Measurements from ENCODE around the gene UTP11. TPM values are rescaled to one million over a fixed set of nuclear protein-coding genes. Genes with fewer than 3 reads are reported as not detected.

UTP11 gene
- polyA plus RNA-seq, 1 experiment = 18.3 TPM

DNA sequence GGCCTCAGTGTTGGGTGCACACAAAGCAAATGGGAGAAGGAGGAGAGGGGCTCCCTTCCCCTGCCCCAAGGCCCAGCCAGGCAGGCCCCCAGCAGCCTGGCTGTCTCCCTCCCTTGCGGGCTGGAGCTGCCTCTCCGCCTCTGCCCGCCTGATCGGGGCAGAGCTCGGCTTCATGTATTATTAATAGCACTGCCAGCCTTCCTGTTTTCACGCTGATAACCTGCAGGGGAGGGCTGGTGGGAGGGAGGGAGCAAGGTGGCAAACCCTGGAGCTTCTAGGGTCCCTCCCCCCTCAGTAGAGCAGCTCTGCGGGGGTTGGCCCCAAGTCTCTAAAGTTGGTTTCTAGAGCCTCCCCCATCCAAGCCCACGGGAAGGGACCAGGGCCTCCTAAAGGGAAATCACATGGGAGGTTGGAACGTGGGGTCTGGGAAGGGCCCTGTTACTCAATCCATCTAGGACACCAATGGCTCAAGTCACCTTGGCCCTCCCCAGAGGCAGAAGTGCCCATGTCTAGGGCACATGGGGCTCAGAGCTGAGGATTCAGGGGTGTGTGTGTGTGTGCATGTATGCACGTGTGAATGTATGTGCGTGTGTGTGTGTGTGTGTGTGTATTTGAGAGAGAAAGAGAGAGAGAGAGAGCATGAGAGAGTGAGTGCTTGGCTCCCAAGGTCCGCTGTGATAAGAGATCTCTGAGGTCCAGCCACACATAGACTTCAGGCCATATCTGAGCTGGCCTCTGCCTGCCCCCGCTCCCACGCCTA lies 55.9 kb downstream of the UTP11 start:
- H3K4me3 ChIP-seq (ENCODE audit: low read depth, low read length) = no peak overlapping the region
- H3K36me3 ChIP-seq (ENCODE audit: control insufficient read depth, insufficient read depth, low read length) = no peaks in the 10 kb centered on the region
- CTCF ChIA-PET = interaction anchor here (1.6 kb wide), 1 partner anchor 15 kb away, joined by 7 read pairs; no protein-coding TSS in a partner anchor
- TF ChIP-seq, protein P1, sequence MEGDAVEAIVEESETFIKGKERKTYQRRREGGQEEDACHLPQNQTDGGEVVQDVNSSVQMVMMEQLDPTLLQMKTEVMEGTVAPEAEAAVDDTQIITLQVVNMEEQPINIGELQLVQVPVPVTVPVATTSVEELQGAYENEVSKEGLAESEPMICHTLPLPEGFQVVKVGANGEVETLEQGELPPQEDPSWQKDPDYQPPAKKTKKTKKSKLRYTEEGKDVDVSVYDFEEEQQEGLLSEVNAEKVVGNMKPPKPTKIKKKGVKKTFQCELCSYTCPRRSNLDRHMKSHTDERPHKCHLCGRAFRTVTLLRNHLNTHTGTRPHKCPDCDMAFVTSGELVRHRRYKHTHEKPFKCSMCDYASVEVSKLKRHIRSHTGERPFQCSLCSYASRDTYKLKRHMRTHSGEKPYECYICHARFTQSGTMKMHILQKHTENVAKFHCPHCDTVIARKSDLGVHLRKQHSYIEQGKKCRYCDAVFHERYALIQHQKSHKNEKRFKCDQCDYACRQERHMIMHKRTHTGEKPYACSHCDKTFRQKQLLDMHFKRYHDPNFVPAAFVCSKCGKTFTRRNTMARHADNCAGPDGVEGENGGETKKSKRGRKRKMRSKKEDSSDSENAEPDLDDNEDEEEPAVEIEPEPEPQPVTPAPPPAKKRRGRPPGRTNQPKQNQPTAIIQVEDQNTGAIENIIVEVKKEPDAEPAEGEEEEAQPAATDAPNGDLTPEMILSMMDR (IDR thresholded peaks at IDR 0.05; ENCODE audit: insufficient read depth, low read depth, low read length) = no peak
- POLR2A ChIA-PET = no interaction called here
- no peak for DNase-seq (ENCODE audit: low read depth)
- peaks cover 13% of the 10 kb centered on the region for H3K27me3 ChIP-seq (ENCODE audit: control insufficient read depth, insufficient read depth, low read length)

DNA sequence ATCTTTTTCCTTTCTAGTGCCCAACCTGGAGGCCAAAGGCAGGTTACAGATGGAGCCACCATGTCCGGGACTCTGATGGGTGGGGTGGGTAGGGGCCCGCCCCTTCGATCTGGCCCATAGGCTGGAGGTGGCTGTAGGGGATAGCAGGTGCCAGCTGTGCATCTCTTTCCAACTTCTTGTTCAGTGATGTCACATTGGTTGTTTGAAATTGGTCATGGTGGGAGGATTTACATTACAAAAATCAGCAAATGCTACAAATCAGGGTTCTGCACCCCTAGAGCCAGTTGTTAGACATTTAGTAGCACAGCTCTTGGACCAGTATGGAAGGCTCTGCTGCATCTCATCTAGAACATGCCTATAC lies 56.4 kb downstream of the UTP11 start:
- no peak for DNase-seq (ENCODE audit: low read depth)
- peaks cover 13% of the 10 kb centered on the region for H3K27me3 ChIP-seq (ENCODE audit: control insufficient read depth, insufficient read depth, low read length)
- H3K4me3 ChIP-seq (ENCODE audit: low read depth, low read length) = no peak overlapping the region
- H3K36me3 ChIP-seq (ENCODE audit: control insufficient read depth, insufficient read depth, low read length) = no peaks in the 10 kb centered on the region
- TF ChIP-seq, protein P1 (IDR thresholded peaks at IDR 0.05; ENCODE audit: insufficient read depth, low read depth, low read length) = no peak
- CTCF ChIA-PET = interaction anchor here (1.1 kb wide), 1 partner anchor 13 kb away, joined by 3 read pairs; no protein-coding TSS in a partner anchor
- POLR2A ChIA-PET = no interaction called here

DNA sequence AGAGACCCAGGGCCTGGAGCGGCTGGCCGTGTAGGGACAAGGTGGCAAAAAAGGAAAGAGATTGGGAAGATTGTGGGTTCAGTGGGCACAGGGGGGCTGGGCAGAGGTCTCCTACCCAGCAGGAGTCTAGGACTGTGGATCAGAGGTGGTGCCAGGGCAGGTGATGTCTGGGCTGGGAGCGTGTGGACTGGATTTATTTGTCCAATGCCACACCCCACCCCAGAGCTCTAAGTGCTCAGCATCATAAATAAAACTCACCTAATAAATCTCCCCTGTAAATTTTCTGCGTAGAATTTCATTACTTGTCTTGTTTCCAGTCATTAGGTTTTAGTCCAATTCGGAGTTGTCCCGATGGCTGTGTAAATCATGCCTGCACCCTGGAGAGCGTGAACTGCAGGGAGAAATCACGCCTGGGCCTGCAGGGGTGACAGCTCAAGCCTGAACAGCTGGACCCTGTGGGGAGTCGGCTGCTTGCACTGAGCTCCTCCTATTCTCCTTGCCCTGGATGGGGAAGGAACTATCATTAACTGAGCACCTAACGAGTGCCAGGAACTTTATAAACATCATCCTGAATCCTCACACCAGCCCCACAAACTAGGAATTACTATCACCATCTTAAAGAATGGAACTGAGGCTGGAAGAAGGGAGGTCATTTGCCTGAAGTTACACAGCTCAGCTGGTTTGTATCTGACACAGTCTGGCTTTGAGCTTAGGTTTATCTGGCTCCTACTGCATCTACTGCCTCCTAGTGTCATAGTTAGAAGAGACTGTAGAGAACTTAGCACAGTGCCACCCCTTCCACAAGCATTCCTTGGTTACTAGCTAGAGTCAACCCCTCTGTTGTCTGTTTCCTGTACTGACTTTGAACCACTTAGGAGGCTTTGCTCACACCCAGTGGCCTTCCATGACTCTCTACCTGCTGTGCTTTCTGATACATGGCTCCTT lies 59.0 kb downstream of the UTP11 start:
- Histone ChIP-seq H3K27me3 (ENCODE audit: control insufficient read depth, insufficient read depth, low read length) (peaks cover 10% of the 10 kb centered on the region), H3K4me3 (ENCODE audit: low read depth, low read length) (no peak overlapping the region), H3K36me3 (ENCODE audit: control insufficient read depth, insufficient read depth, low read length) (no peaks in the 10 kb centered on the region)
- ChIA-PET CTCF (interaction anchor here (0.5 to 1.9 kb wide), 7 partner anchors 9 to 179 kb away, joined by 3 to 8 read pairs (median 3); no protein-coding TSS in a partner anchor), POLR2A (no interaction called here)
- TF ChIP-seq, protein P1 (IDR thresholded peaks at IDR 0.05; ENCODE audit: insufficient read depth, low read depth, low read length) = peak; percentile 36; the same call in 1 of the 2 replicates
- DNase-seq (ENCODE audit: low read depth) = no peak

DNA sequence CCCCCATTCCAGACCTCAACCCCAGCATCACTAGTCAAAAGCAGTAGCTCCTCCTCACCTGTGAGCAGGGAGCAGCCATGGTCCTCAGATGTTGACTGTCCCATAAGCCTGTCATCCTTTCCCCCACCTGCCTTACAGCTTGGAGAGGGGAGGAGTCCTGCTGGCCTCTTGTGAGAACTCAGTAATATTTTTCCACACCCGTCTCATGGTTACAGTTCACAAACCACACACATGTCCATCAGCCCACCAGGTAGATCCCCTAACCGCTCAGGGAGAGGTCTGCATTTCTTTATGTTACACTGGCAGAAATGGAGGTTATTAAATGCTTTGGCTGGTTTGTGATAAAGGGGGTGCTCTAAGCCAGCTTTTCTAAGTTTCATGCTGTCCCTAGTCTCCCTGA lies 60.3 kb downstream of the UTP11 start:
- Histone ChIP-seq H3K4me3 (ENCODE audit: low read depth, low read length) (no peak overlapping the region), H3K27me3 (ENCODE audit: control insufficient read depth, insufficient read depth, low read length) (peaks cover 10% of the 10 kb centered on the region), H3K36me3 (ENCODE audit: control insufficient read depth, insufficient read depth, low read length) (no peaks in the 10 kb centered on the region)
- no peak for DNase-seq (ENCODE audit: low read depth)
- CTCF ChIA-PET = interaction anchor here (0.8 to 1.9 kb wide), 4 partner anchors 10 to 66 kb away, joined by 3 to 8 read pairs (median 4); no protein-coding TSS in a partner anchor
- POLR2A ChIA-PET = no interaction called here
- TF ChIP-seq, protein P1 (IDR thresholded peaks at IDR 0.05; ENCODE audit: insufficient read depth, low read depth, low read length) = no peak
